ENCODE measurements around the gene ABHD2. TPM values are rescaled to one million over a fixed set of nuclear protein-coding genes. Genes with fewer than 3 reads are reported as not detected.
"Not testable (repeated sequence)": the region's sequence is repeated elsewhere in the genome, so short reads cannot be mapped to it uniquely, and the experiment has no call there.

The ABHD2 gene
- total and polyA plus RNA-seq, 2 donors (not counting 1 experiment from before 2014, with no cell fraction given), result 39.5 to 84.9 TPM

- Histone ChIP-seq H2AFZ (ENCODE audit: low read length) (peak overlapping the region; percentile 3), H4K20me1 (ENCODE audit: control insufficient read depth, extremely low read depth, insufficient read depth, low read length) (no peaks in the 10 kb centered on the region), H3K9ac (ENCODE audit: insufficient read depth, low read length) (no peak overlapping the region), H3K36me3 (ENCODE audit: control insufficient read depth, insufficient read depth, low read length) (no peaks in the 10 kb centered on the region), H3K27me3 (ENCODE audit: control insufficient read depth, insufficient read depth, low read length) (peaks cover 2% of the 10 kb centered on the region), H3K27ac (ENCODE audit: insufficient read depth, low read length) (no peak overlapping the region), H3K4me2 (ENCODE audit: extremely low read depth, insufficient read depth, low read length) (no peak overlapping the region), H3K4me1 (ENCODE audit: control insufficient read depth, extremely low read depth, insufficient read depth, low read length) (peaks cover 3% of the 10 kb centered on the region), H3K9me3 (ENCODE audit: control insufficient read depth, insufficient read depth, low read depth, low read length) (no peaks in the 10 kb centered on the region), H3K79me2 (ENCODE audit: control insufficient read depth, insufficient read depth, low read length) (peaks cover 16% of the 10 kb centered on the region), H3K4me3 (replicated peaks in 1 of 4; ENCODE audit: control extremely low read depth in 1 of 4, insufficient read depth in 1 of 4, low read depth in 3 of 4, low read length in 4 of 4) (no peak overlapping the region)
- DNase-seq (ENCODE audit: low read depth in 2 of 2), result no peak
- TF ChIP-seq CTCF (conservative IDR thresholded peaks at IDR 0.05 in 1 of 2, IDR thresholded peaks at IDR 0.05 in 1 of 2; ENCODE audit: low read depth in 1 of 2, low read length in 2 of 2) (no peak), EZH2 (IDR thresholded peaks at IDR 0.05; ENCODE audit: low read length, missing control alignments) (no peak)
Observed at GRCh38 chr15:89247446-89247845, 159.2 kb downstream of the ABHD2 start.

GRCh38 chr15:89248584-89248983 lies 160.3 kb downstream of the ABHD2 start:
- Histone ChIP-seq H3K4me2 (ENCODE audit: extremely low read depth, insufficient read depth, low read length) (no peak overlapping the region), H4K20me1 (ENCODE audit: control insufficient read depth, extremely low read depth, insufficient read depth, low read length) (no peaks in the 10 kb centered on the region), H2AFZ (ENCODE audit: low read length) (no peak overlapping the region), H3K4me1 (ENCODE audit: control insufficient read depth, extremely low read depth, insufficient read depth, low read length) (peaks cover 3% of the 10 kb centered on the region), H3K4me3 (replicated peaks in 1 of 4; ENCODE audit: control extremely low read depth in 1 of 4, insufficient read depth in 1 of 4, low read depth in 3 of 4, low read length in 4 of 4) (no peak overlapping the region), H3K9me3 (ENCODE audit: control insufficient read depth, insufficient read depth, low read depth, low read length) (no peaks in the 10 kb centered on the region), H3K79me2 (ENCODE audit: control insufficient read depth, insufficient read depth, low read length) (peaks cover 16% of the 10 kb centered on the region), H3K36me3 (ENCODE audit: control insufficient read depth, insufficient read depth, low read length) (no peaks in the 10 kb centered on the region), H3K27me3 (ENCODE audit: control insufficient read depth, insufficient read depth, low read length) (no peaks in the 10 kb centered on the region), H3K27ac (ENCODE audit: insufficient read depth, low read length) (no peak overlapping the region), H3K9ac (ENCODE audit: insufficient read depth, low read length) (no peak overlapping the region)
- DNase-seq (ENCODE audit: low read depth in 2 of 2), result no peak
- TF ChIP-seq CTCF (conservative IDR thresholded peaks at IDR 0.05 in 1 of 2, IDR thresholded peaks at IDR 0.05 in 1 of 2; ENCODE audit: low read depth in 1 of 2, low read length in 2 of 2), result no peak
- TF ChIP-seq EZH2 (IDR thresholded peaks at IDR 0.05; ENCODE audit: low read length, missing control alignments), result no peak

GRCh38 chr15:89250142-89250541 lies 161.9 kb downstream of the ABHD2 start:
- H3K79me2 ChIP-seq (ENCODE audit: control insufficient read depth, insufficient read depth, low read length), result peaks cover 13% of the 10 kb centered on the region
- H3K4me2 ChIP-seq (ENCODE audit: extremely low read depth, insufficient read depth, low read length); H3K36me3 ChIP-seq (ENCODE audit: control insufficient read depth, insufficient read depth, low read length); H3K9ac ChIP-seq (ENCODE audit: insufficient read depth, low read length); DNase-seq (ENCODE audit: low read depth in 2 of 2); H2AFZ ChIP-seq (ENCODE audit: low read length); H3K27ac ChIP-seq (ENCODE audit: insufficient read depth, low read length); H4K20me1 ChIP-seq (ENCODE audit: control insufficient read depth, extremely low read depth, insufficient read depth, low read length); H3K4me3 ChIP-seq (replicated peaks in 1 of 4; ENCODE audit: control extremely low read depth in 1 of 4, insufficient read depth in 1 of 4, low read depth in 3 of 4, low read length in 4 of 4); H3K27me3 ChIP-seq (ENCODE audit: control insufficient read depth, insufficient read depth, low read length); H3K9me3 ChIP-seq (ENCODE audit: control insufficient read depth, insufficient read depth, low read depth, low read length); H3K4me1 ChIP-seq (ENCODE audit: control insufficient read depth, extremely low read depth, insufficient read depth, low read length): not testable (repeated sequence)

Other genes with a start within 250 kb of the ABHD2 start
- gene HAPLN3, start 192.9 kb upstream of the ABHD2 start, total RNA-seq, result 2.8 and 3.1 TPM in 2 replicates
- 4.0 and 4.3 TPM in 2 replicates for gene HAPLN3, start 192.9 kb upstream of the ABHD2 start, polyA plus RNA-seq
- 160 and 263 TPM in 2 replicates for gene MFGE8, start 175.1 kb upstream of the ABHD2 start, total RNA-seq
- gene MFGE8, start 175.1 kb upstream of the ABHD2 start, polyA plus RNA-seq, result 336 and 391 TPM in 2 replicates
- gene RLBP1, start 133.1 kb downstream of the ABHD2 start, total RNA-seq, result not detected in 2 replicates
- gene RLBP1, start 133.1 kb downstream of the ABHD2 start, polyA plus RNA-seq, result not detected in 2 replicates
- gene FANCI, start 155.5 kb downstream of the ABHD2 start, total RNA-seq, result 5.6 and 13.4 TPM in 2 replicates
- gene FANCI, start 155.5 kb downstream of the ABHD2 start, polyA plus RNA-seq, result 12.6 and 36.3 TPM in 2 replicates
- gene POLG, start 246.4 kb downstream of the ABHD2 start, total RNA-seq, result 52.4 and 61.3 TPM in 2 replicates
- gene POLG, start 246.4 kb downstream of the ABHD2 start, polyA plus RNA-seq, result 20.4 and 22.7 TPM in 2 replicates

Measured in fibroblast of lung (primary cell).